Panc1 (cell line): ENCODE results near the gene GGPS1.

ENCODE experiments used
- CTCF ChIP-seq: fragments of 450-650 bp; IDR thresholded peaks from 2 replicates; pipeline ENCODE4 v1.5.1; 2017; ENCODE audit warnings: mild to moderate bottlenecking
- POLR2AphosphoS5 ChIP-seq: IDR thresholded peaks from 2 replicates; pipeline ENCODE4 v1.6.1; 2012; ENCODE audit warnings: mild to moderate bottlenecking, low read depth, low read length, moderate library complexity
- TF ChIP-seq, protein P1 (sequence below), 2 experiments: IDR thresholded peaks; 2 replicates each; pipeline ENCODE4 v1.6.1; 2011 to 2012; ENCODE audit warnings: low read depth in 2 of 2, control low read depth in 1 of 2, low read length in 1 of 2, mild to moderate bottlenecking in 1 of 2, moderate library complexity in 1 of 2; ENCODE audit not compliant: insufficient read depth in 1 of 2

- TF ChIP-seq CTCF = no peak
- no peak for TF ChIP-seq POLR2AphosphoS5
- TF ChIP-seq, protein P1, sequence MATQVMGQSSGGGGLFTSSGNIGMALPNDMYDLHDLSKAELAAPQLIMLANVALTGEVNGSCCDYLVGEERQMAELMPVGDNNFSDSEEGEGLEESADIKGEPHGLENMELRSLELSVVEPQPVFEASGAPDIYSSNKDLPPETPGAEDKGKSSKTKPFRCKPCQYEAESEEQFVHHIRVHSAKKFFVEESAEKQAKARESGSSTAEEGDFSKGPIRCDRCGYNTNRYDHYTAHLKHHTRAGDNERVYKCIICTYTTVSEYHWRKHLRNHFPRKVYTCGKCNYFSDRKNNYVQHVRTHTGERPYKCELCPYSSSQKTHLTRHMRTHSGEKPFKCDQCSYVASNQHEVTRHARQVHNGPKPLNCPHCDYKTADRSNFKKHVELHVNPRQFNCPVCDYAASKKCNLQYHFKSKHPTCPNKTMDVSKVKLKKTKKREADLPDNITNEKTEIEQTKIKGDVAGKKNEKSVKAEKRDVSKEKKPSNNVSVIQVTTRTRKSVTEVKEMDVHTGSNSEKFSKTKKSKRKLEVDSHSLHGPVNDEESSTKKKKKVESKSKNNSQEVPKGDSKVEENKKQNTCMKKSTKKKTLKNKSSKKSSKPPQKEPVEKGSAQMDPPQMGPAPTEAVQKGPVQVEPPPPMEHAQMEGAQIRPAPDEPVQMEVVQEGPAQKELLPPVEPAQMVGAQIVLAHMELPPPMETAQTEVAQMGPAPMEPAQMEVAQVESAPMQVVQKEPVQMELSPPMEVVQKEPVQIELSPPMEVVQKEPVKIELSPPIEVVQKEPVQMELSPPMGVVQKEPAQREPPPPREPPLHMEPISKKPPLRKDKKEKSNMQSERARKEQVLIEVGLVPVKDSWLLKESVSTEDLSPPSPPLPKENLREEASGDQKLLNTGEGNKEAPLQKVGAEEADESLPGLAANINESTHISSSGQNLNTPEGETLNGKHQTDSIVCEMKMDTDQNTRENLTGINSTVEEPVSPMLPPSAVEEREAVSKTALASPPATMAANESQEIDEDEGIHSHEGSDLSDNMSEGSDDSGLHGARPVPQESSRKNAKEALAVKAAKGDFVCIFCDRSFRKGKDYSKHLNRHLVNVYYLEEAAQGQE (IDR thresholded peaks at IDR 0.05; ENCODE audit: insufficient read depth in 1 of 2, low read depth in 2 of 2, low read length in 1 of 2) = no peak
These were observed 41.4 kb downstream of the GGPS1 start for GRCh38 chr1:235369802-235370201.
